K562 (cell line): ENCODE results near the gene UGT3A1. TPM values are rescaled to one million over a fixed set of nuclear protein-coding genes. Genes with fewer than 3 reads are reported as not detected.

Experiments used
- ATAC-seq: fragments of 200-7000 bp; cut with Tn5 transposase; 3 replicates; pipeline ENCODE4 v1.9.1; 2020; ENCODE audit warnings: moderate library complexity
- BruUV-seq: library from RNA; stranded (reverse); fragments of 400-500 nt; replicated peaks from 2 replicates; lab custom pipeline; 2021; lab: Mats Ljungman, UMichigan
- CTCF ChIA-PET: fragments of 300-600 bp; formaldehyde crosslinking; extraction: SDS; loops from one replicate; lab custom pipeline; 2021; ENCODE audit warnings: low intra/inter-chr PET ratio; lab: Yijun Ruan, JAX
- POLR2A ChIA-PET: fragments of 300-600, 350-650 bp; sonication (Branson Sonifier 250); formaldehyde crosslinking; extraction: SDS; loops from one replicate; lab custom pipeline; 2021; ENCODE audit warnings: antibody characterized with exemption, inconsistent platforms; lab: Yijun Ruan, JAX
- DNase-seq, 4 experiments: peaks; one replicate each; pipeline versions ENCODE4 v3.0.0 to v3.0.0-alpha.2; 2011 to 2018; ENCODE audit warnings: low spot score in 3 of 4, mixed read lengths in 3 of 4; ENCODE audit errors: extremely low read depth in 1 of 4
- FAIRE-seq: peaks from 2 replicates; lab custom pipeline; 2011; peaks lifted over from hg19 to GRCh38; lab: Jason Lieb, UNC
- H2AFZ ChIP-seq: 2 replicates; pipeline ENCODE4 v1.6.0; 2011; ENCODE audit warnings: low read depth, low read length, control low read depth, inconsistent platforms
- H3K27ac ChIP-seq: fragments of 200-600 bp; 3 replicates; pipeline ENCODE4 v1.8.0; 2011; ENCODE audit warnings: low read depth, mild to moderate bottlenecking, control low read depth, inconsistent platforms, low read length, moderate library complexity, mixed read lengths; ENCODE audit errors: extremely low read depth
- H3K27me3 ChIP-seq, 2 experiments: fragments of 300-600 bp in 1 of 2; 2 replicates in 1 of 2; 3 replicates in 1 of 2; pipeline versions ENCODE4 v1.6.0 to v1.8.0; 2011; ENCODE audit warnings: inconsistent platforms in 2 of 2, low read length in 2 of 2, mild to moderate bottlenecking in 1 of 2, mixed read lengths in 1 of 2, moderate library complexity in 1 of 2; ENCODE audit not compliant: control insufficient read depth in 2 of 2, insufficient read depth in 2 of 2
- H3K36me3 ChIP-seq: fragments of 300-600 bp; 3 replicates; pipeline ENCODE4 v1.8.0; 2011; ENCODE audit warnings: mild to moderate bottlenecking, low read length, inconsistent platforms; ENCODE audit not compliant: control insufficient read depth, insufficient read depth
- H3K4me1 ChIP-seq, 2 experiments: fragments of 200-600 bp in 1 of 2; replicated peaks in 1 of 2; 2 replicates in 1 of 2; 3 replicates in 1 of 2; pipeline versions ENCODE4 v1.5.1 to v1.8.0; 2011; ENCODE audit warnings: inconsistent platforms in 2 of 2, low read length in 2 of 2, mild to moderate bottlenecking in 1 of 2, mixed read lengths in 1 of 2, moderate library complexity in 1 of 2; ENCODE audit not compliant: control insufficient read depth in 2 of 2, insufficient read depth in 2 of 2
- H3K4me2 ChIP-seq: 2 replicates; pipeline ENCODE4 v1.6.1; 2011; ENCODE audit warnings: low read length, control low read depth, inconsistent platforms, mixed read lengths; ENCODE audit not compliant: insufficient read depth
- H3K4me3 ChIP-seq: fragments of 200-600 bp; sonication (generic), shearing (Covaris generic); 2 replicates; pipeline ENCODE4 v1.5.1; 2016; ENCODE audit warnings: control low read depth, inconsistent platforms
- H3K79me2 ChIP-seq: fragments of 200-600 bp; 3 replicates; pipeline ENCODE4 v1.8.0; 2011; ENCODE audit warnings: low read length, inconsistent platforms; ENCODE audit not compliant: control insufficient read depth, insufficient read depth
- H3K9ac ChIP-seq, 2 experiments: 2 replicates each; pipeline versions ENCODE4 v1.6.0 to v1.6.1; 2011; ENCODE audit warnings: low read depth in 2 of 2, low read length in 2 of 2, control low read depth in 1 of 2, inconsistent platforms in 1 of 2, mild to moderate bottlenecking in 1 of 2, mixed read lengths in 1 of 2; ENCODE audit not compliant: insufficient read depth in 1 of 2
- H3K9me1 ChIP-seq: one replicate; pipeline ENCODE4 v1.6.0; 2011; ENCODE audit warnings: inconsistent platforms, mild to moderate bottlenecking, low read length, moderate library complexity; ENCODE audit not compliant: control insufficient read depth, insufficient read depth
- H3K9me3 ChIP-seq: replicated peaks from 2 replicates; pipeline ENCODE4 v1.5.1; 2011; ENCODE audit warnings: low read depth, low read length, inconsistent platforms; ENCODE audit not compliant: control insufficient read depth, insufficient read depth
- H4K20me1 ChIP-seq: replicated peaks from 2 replicates; pipeline ENCODE4 v1.6.1; 2011; ENCODE audit warnings: low read length, inconsistent platforms, mixed read lengths; ENCODE audit not compliant: control insufficient read depth, insufficient read depth
- CCNT2 ChIP-seq: IDR thresholded peaks from 2 replicates; pipeline ENCODE4 v1.6.1; 2011; ENCODE audit warnings: borderline replicate concordance, low read depth, mild to moderate bottlenecking, moderate library complexity, mixed read lengths, low read length; ENCODE audit not compliant: insufficient read length; ENCODE audit errors: extremely low read depth
- EWSR1 ChIP-seq: fragments of 450-650 bp; IDR thresholded peaks from 2 replicates; pipeline ENCODE4 v1.6.1; 2018; ENCODE audit warnings: borderline replicate concordance, mild to moderate bottlenecking, low read depth, moderate library complexity; ENCODE audit not compliant: partially characterized antibody
- FOXJ2 ChIP-seq: fragments of 200-800 bp; sonication (Bioruptor generic); IDR thresholded peaks from 2 replicates; pipeline ENCODE4 v1.6.1; 2016; ENCODE audit warnings: missing genetic modification characterization, missing compliant biosample characterization
- NCOA1 ChIP-seq: fragments of 450-650 bp; IDR thresholded peaks from 2 replicates; pipeline ENCODE4 v1.6.1; 2016; ENCODE audit warnings: low read depth
- POLR2G ChIP-seq: fragments of 200-400 bp; formaldehyde crosslinking; IDR thresholded peaks from 2 replicates; pipeline ENCODE4 v1.6.1; 2017; ENCODE audit warnings: low read depth, mild to moderate bottlenecking, antibody characterized with exemption, low read length, moderate library complexity
- POLR2H ChIP-seq: IDR thresholded peaks from 2 replicates; pipeline ENCODE4 v1.6.1; 2016; ENCODE audit warnings: missing genetic modification characterization, low read depth, mild to moderate bottlenecking, control low read depth, missing compliant biosample characterization, moderate library complexity
- POLR3A ChIP-seq: IDR thresholded peaks from 2 replicates; pipeline ENCODE4 v1.6.1; 2011; ENCODE audit warnings: borderline replicate concordance, mild to moderate bottlenecking, moderate library complexity; ENCODE audit not compliant: insufficient read length, insufficient read depth; ENCODE audit errors: extremely low read depth
- SAFB ChIP-seq: fragments of 200-400 bp; formaldehyde crosslinking; IDR thresholded peaks from 2 replicates; pipeline ENCODE4 v1.6.1; 2017; ENCODE audit warnings: low read depth, low read length, borderline replicate concordance
- SP1 ChIP-seq: sonication (generic); formaldehyde crosslinking; IDR thresholded peaks from 2 replicates; pipeline ENCODE4 v1.8.1; 2022; ENCODE audit warnings: mild to moderate bottlenecking, missing genetic modification reagents
- TEAD1 ChIP-seq, 2 experiments: fragments of 450-650 bp in 1 of 2; sonication (generic) in 1 of 2; formaldehyde crosslinking; IDR thresholded peaks; 2 replicates each; pipeline versions ENCODE4 v1.4.0 to v1.8.0; 2020 to 2022; ENCODE audit warnings: mild to moderate bottlenecking in 2 of 2, missing genetic modification reagents in 1 of 2
- TRIM24 ChIP-seq, 2 experiments: fragments of 450-650 bp; IDR thresholded peaks; 2 replicates each; pipeline ENCODE4 v1.6.1; 2016
- ZKSCAN8 ChIP-seq: fragments of 200-800 bp; sonication (Bioruptor generic); IDR thresholded peaks from 2 replicates; pipeline ENCODE4 v1.6.1; 2016; ENCODE audit warnings: missing genetic modification characterization, missing compliant biosample characterization
- ZNF121 ChIP-seq: sonication (generic); formaldehyde crosslinking; conservative IDR thresholded peaks from 2 replicates; pipeline ENCODE4 v1.8.0; 2022; ENCODE audit warnings: missing genetic modification reagents
- ZNF134 ChIP-seq: fragments of 250-450 bp; sonication (Bioruptor Pico); conservative IDR thresholded peaks from 2 replicates; pipeline ENCODE4 v1.4.0; 2020
- ZNF175 ChIP-seq: fragments of 200-800 bp; sonication (Bioruptor generic); IDR thresholded peaks from 2 replicates; pipeline ENCODE4 v1.6.1; 2016; ENCODE audit warnings: low read depth, mild to moderate bottlenecking, missing genetic modification characterization, missing compliant biosample characterization
- WGBS: fragments of 100-300 bp; shearing (Covaris generic); methylation state at CpG from one replicate; pipeline ENCODE4 v1.1.6; 2016; ENCODE audit warnings: low coverage, mixed read lengths; ENCODE audit not compliant: insufficient coverage; ENCODE audit errors: missing lambda C conversion rate; 5-methylcytosine and 5-hydroxymethylcytosine counted together
- in situ Hi-C: fragments of 300-500 bp; cut with MboI; formaldehyde crosslinking; loops from 4 replicates; pipeline ENCODE4 v1.15.0; 2018; ENCODE audit warnings: inconsistent platforms, mixed read lengths
- intact Hi-C: fragments of 100-400 bp; cut with micrococcal nuclease; formaldehyde crosslinking; loops from 2 replicates; pipeline ENCODE4 v1.14.2; 2022
- polyA plus RNA-seq, 8 experiments: library from polyadenylated mRNA; depleted of rRNA in 4 of 8; stranded (reverse) in 5 of 8; unstranded in 3 of 8; fragments of >200 nt; fragmentation: Nextera tagmentation in 2 of 8; fragmentation: Illumina TruSeq in 1 of 8; extraction: Ambion mirVana in 2 of 8; extraction: Trizol in 1 of 8; gene quantifications; 2 replicates each; pipeline versions ENCODE4 v1.2.1 to v1.2.3, GENCODE V29; 2011 to 2014; ENCODE audit warnings: inconsistent platforms in 1 of 8, missing spikeins in 1 of 8
- total RNA-seq, 7 experiments: library from RNA; depleted of rRNA in 6 of 7; stranded (reverse); fragments of >200 nt in 6 of 7; fragmentation: Illumina TruSeq in 2 of 7; extraction: Trizol in 2 of 7; gene quantifications; 2 replicates each; pipeline versions ENCODE4 v1.2.1 to v1.2.3, GENCODE V29; 2011 to 2021; ENCODE audit warnings: low replicate concordance in 1 of 7
- TF ChIP-seq, protein P1 (sequence below): fragments of 250-450 bp; sonication (Bioruptor Pico); IDR thresholded peaks from 2 replicates; pipeline ENCODE4 v1.8.0; 2021; ENCODE audit warnings: moderate library complexity, mild to moderate bottlenecking, inconsistent platforms
- TF ChIP-seq, protein P2 (sequence below): fragments of 450-650 bp; formaldehyde crosslinking; IDR thresholded peaks from 2 replicates; pipeline ENCODE4 v1.4.0; 2022; ENCODE audit warnings: mild to moderate bottlenecking, moderate library complexity
- TF ChIP-seq, protein P3 (sequence below): fragments of 450-650 bp; IDR thresholded peaks from 2 replicates; pipeline ENCODE4 v1.6.1; 2017; ENCODE audit warnings: antibody characterized with exemption

UGT3A1 gene
- total and polyA plus RNA-seq, 9 of the 15 experiments (the other 6 are each of a cell fraction or from before 2014, with no cell fraction given): not detected

DNA sequence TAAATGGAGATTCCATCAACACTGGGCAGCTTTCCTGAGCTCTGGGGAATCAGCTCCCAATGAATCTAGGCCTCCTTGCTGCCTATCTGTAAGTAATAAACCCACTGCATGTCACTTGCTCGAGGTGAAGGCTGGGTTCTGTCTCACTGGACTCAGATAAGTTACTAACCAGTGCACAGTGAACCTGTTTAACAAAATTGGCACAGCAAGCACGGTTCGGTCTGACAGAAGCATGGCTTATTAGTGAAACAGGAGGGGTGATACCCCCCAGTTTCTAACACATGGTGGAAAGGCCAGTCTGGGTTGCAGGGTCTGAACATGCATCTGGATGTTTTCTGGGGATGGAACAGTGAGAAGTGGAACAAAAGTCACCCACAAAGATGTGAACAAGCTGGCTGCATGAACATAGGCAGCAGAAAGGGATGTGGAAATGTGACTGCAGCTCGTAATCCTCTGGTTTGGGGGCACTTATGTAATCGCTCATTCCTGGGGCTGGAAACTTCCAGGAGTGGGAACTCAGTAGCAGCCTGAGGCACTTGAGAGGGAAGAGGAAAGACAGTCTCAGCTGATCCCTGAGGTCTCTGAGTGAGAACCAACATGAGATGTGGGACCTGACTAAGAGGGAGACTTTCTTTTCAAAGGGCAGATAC, 37.8 kb upstream of the UGT3A1 start:
- Histone ChIP-seq H3K4me2 (no peak overlapping the region), H3K4me1 (no peaks in the 10 kb centered on the region), H3K36me3 (no peaks in the 10 kb centered on the region), H3K4me3 (no peak overlapping the region), H2AFZ (no peak overlapping the region), H3K9me1 (no peaks in the 10 kb centered on the region), H3K79me2 (no peaks in the 10 kb centered on the region), H3K27me3 (no peaks in the 10 kb centered on the region), H3K27ac (no peak overlapping the region), H3K9me3 (no peaks in the 10 kb centered on the region), H3K9ac (no peak overlapping the region), H4K20me1 (no peaks in the 10 kb centered on the region)
- 0% methylated on average over 5 of the region's 5 CpGs for WGBS
- POLR2A ChIA-PET: no interaction called here
- BruUV-seq: no TSS peak
- FAIRE-seq (no peak), DNase-seq (no peak), ATAC-seq (no peak)
- CTCF ChIA-PET: no interaction called here
- in situ Hi-C loops: no loop called here
- intact Hi-C loops: no loop called here
- TF ChIP-seq ZKSCAN8: no peak
- no peak for TF ChIP-seq TRIM24 (IDR thresholded peaks at IDR 0.05)
- TF ChIP-seq, protein P1, sequence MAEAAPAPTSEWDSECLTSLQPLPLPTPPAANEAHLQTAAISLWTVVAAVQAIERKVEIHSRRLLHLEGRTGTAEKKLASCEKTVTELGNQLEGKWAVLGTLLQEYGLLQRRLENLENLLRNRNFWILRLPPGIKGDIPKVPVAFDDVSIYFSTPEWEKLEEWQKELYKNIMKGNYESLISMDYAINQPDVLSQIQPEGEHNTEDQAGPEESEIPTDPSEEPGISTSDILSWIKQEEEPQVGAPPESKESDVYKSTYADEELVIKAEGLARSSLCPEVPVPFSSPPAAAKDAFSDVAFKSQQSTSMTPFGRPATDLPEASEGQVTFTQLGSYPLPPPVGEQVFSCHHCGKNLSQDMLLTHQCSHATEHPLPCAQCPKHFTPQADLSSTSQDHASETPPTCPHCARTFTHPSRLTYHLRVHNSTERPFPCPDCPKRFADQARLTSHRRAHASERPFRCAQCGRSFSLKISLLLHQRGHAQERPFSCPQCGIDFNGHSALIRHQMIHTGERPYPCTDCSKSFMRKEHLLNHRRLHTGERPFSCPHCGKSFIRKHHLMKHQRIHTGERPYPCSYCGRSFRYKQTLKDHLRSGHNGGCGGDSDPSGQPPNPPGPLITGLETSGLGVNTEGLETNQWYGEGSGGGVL (CRISPR knock-in tag): no peak
- no peak for TF ChIP-seq CCNT2
- no peak for TF ChIP-seq POLR3A
- no peak for TF ChIP-seq ZNF134 (CRISPR knock-in tag)
- TF ChIP-seq SP1: no peak
- TF ChIP-seq TEAD1 (CRISPR knock-in tag; IDR thresholded peaks at IDR 0.05): no peak
- TF ChIP-seq, protein P2, sequence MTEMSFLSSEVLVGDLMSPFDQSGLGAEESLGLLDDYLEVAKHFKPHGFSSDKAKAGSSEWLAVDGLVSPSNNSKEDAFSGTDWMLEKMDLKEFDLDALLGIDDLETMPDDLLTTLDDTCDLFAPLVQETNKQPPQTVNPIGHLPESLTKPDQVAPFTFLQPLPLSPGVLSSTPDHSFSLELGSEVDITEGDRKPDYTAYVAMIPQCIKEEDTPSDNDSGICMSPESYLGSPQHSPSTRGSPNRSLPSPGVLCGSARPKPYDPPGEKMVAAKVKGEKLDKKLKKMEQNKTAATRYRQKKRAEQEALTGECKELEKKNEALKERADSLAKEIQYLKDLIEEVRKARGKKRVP (CRISPR knock-in tag): no peak
- no peak for TF ChIP-seq ZNF121 (CRISPR knock-in tag)
- TF ChIP-seq POLR2H: no peak
- no peak for TF ChIP-seq EWSR1
- no peak for TF ChIP-seq POLR2G
- TF ChIP-seq FOXJ2 (tag): no peak
- TF ChIP-seq NCOA1: no peak
- no peak for TF ChIP-seq ZNF175
- TF ChIP-seq, protein P3, sequence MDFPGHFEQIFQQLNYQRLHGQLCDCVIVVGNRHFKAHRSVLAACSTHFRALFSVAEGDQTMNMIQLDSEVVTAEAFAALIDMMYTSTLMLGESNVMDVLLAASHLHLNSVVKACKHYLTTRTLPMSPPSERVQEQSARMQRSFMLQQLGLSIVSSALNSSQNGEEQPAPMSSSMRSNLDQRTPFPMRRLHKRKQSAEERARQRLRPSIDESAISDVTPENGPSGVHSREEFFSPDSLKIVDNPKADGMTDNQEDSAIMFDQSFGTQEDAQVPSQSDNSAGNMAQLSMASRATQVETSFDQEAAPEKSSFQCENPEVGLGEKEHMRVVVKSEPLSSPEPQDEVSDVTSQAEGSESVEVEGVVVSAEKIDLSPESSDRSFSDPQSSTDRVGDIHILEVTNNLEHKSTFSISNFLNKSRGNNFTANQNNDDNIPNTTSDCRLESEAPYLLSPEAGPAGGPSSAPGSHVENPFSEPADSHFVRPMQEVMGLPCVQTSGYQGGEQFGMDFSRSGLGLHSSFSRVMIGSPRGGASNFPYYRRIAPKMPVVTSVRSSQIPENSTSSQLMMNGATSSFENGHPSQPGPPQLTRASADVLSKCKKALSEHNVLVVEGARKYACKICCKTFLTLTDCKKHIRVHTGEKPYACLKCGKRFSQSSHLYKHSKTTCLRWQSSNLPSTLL: no peak
- TF ChIP-seq SAFB: no peak
